Astrocyte of the spinal cord (primary cell): ENCODE data around the gene GID8.
A peak's percentile ranks its signal among the peaks of the same experiment; 100 is the strongest.

Experiments
- DNase-seq: peaks from one replicate; pipeline ENCODE4 v3.0.0; 2011; ENCODE audit warnings: low read depth, low spot score
- H3K4me3 ChIP-seq: 2 replicates; pipeline ENCODE4 v1.5.1; 2011; ENCODE audit warnings: low read depth, mild to moderate bottlenecking, low read length, moderate library complexity
- in situ Hi-C: cut with HindIII; loops from 2 replicates; pipeline ENCODE4 v1.10.0; 2017; ENCODE audit warnings: low sequenced_read_pairs
- TF ChIP-seq, protein P1 (sequence below): IDR thresholded peaks from 2 replicates; pipeline ENCODE4 v1.5.1; 2012; ENCODE audit warnings: low read depth, mild to moderate bottlenecking, low read length, inconsistent platforms

Gene GID8

GRCh38 chr20:62897666-62898065 lies 40.3 kb upstream of the GID8 start:
- no peak for DNase-seq
- no peak overlapping the region for H3K4me3 ChIP-seq
- in situ Hi-C loops = no loop called here
- TF ChIP-seq, protein P1, sequence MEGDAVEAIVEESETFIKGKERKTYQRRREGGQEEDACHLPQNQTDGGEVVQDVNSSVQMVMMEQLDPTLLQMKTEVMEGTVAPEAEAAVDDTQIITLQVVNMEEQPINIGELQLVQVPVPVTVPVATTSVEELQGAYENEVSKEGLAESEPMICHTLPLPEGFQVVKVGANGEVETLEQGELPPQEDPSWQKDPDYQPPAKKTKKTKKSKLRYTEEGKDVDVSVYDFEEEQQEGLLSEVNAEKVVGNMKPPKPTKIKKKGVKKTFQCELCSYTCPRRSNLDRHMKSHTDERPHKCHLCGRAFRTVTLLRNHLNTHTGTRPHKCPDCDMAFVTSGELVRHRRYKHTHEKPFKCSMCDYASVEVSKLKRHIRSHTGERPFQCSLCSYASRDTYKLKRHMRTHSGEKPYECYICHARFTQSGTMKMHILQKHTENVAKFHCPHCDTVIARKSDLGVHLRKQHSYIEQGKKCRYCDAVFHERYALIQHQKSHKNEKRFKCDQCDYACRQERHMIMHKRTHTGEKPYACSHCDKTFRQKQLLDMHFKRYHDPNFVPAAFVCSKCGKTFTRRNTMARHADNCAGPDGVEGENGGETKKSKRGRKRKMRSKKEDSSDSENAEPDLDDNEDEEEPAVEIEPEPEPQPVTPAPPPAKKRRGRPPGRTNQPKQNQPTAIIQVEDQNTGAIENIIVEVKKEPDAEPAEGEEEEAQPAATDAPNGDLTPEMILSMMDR = no peak

GRCh38 chr20:62898093-62898964 lies 39.6 kb upstream of the GID8 start:
- no peak overlapping the region for H3K4me3 ChIP-seq
- TF ChIP-seq, protein P1 = no peak
- in situ Hi-C loops = no loop called here
- no peak for DNase-seq

DNA sequence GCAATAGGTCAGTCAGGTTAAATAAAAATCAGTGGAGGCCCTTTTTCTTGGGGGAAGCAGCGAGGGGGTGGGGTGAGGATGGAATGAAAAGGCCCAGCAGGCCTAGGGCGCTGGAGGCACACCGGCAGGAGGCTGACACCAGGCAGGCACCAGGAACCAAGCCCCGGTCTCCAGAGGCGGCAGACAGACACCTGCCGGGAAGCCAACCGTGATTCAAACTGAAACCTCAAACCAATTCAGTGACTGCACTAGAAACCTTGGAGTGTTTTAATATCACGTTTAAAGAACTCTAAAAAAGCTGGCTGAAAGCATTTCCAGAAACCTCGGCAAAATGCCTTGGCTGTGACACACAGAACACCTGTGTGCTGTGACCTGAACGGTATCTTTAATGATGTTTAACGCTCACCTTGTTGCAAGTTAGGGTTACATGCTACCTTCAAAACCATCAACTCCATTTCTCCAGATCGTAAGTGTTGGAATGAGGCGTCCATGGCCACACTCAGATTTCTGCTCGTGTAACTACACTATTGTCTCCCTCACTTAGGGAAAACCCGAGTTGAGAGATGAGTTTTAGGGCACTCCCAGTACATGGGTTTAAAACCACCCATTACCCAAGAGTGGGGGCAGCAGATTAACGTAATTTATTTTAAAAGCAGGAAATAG lies 38.8 kb upstream of the GID8 start:
- DNase-seq = no peak
- TF ChIP-seq, protein P1 = no peak
- in situ Hi-C loops = no loop called here
- H3K4me3 ChIP-seq = no peak overlapping the region

DNA sequence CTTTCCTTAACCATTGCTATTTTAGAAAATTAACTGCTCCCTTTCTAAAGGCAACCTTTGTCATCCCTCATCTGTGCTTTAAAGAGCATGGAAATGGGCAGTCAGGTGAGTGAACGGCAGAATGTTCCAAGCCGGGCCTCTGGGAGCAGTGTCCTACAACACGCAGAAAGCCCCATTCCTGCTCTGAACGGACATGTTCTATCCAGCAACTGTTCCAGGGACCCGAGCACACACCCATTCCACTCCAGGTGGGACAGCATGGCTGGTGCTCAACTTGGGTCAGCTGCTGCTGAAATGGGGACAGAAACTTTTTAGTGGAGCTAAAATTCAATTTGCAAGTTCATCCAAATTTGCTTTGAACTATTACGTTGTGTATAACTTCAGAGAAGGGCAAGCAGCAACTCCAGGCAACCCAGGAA lies 38.3 kb upstream of the GID8 start:
- DNase-seq = no peak
- in situ Hi-C loops = no loop called here

GRCh38 chr20:62900052-62900691 lies 37.8 kb upstream of the GID8 start:
- in situ Hi-C loops = no loop called here
- TF ChIP-seq, protein P1 = peak; percentile 93
- peak; percentile 68 for DNase-seq
- no peak overlapping the region for H3K4me3 ChIP-seq

More for the DNA sequence above, 38.3 kb upstream of the GID8 start:
- TF ChIP-seq, protein P1 = peak; percentile 18
- no peak overlapping the region for H3K4me3 ChIP-seq

DNA sequence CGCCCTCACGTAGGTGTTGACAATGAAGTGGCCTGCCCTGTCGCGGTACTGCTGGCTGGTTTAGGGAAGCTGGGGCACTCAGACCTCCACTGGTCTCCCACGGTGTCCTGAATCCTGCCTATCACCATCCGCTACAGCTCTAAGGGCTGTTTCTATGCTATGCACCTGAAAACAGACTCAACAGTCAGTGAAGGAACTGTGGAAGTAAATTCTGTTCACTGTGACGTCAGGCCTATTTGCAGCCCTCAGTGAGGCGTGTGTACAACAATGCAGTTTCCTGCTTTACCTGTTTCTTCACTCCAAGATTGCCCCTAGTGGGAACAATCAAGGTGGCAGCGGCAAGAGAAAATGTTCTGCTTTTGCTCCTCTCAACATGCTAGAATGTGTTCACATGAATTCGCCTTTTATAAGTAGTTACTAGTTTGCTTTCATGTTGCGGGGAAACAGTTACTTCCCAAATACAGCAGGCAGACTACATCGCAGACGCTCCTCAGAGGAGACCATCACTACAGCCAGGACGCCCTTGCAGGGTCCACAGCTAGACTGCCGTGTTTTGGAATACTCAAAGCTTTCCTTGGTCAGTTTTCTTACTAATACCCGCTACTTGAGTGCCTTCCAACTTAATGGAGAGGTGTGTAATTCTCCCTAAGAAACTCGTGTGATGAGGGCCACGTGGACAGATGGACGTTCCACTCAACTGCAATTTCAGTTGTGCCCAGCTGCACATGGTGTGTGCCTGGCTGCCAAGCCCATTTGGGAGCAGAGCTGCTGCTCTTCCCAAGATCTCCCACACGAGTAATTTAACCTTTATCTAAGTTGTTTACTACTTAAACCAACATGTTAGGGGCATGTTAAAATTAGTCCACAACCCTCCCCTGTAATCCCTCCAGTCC lies 37.0 kb upstream of the GID8 start:
- no peak overlapping the region for H3K4me3 ChIP-seq
- TF ChIP-seq, protein P1 = no peak
- DNase-seq = no peak
- in situ Hi-C loops = no loop called here
